Posterior cingulate gyrus (tissue), 11 donors: Measurements from ENCODE around the gene CCL4.
A peak's percentile ranks its signal among the peaks of the same experiment; 100 is the strongest.
"Not testable (repeated sequence)": the region's sequence is repeated elsewhere in the genome, so short reads cannot be mapped to it uniquely, and the experiment has no call there.

ENCODE experiments used
- DNase-seq, 10 donors: peaks; one replicate each; pipeline versions ENCODE4 v3.0.0 to v3.0.0-alpha.2; 2020 to 2021; ENCODE audit warnings: mixed read lengths in 3 of 10
- intact Hi-C: fragments of 100-400 bp; cut with DNase I; formaldehyde crosslinking; loops from one replicate; pipeline ENCODE4 v1.15.1; 2023

CCL4 gene

GRCh38 chr17:36103401-36103975 lies at the start of gene CCL4:
Gene CCL4 (plus strand): TSS chr17:36103827. CDS start chr17:36103906, 79 bp downstream.
- DNase-seq, intact Hi-C loops: not testable (repeated sequence)

GRCh38 chr17:36055171-36055570 lies 48.5 kb upstream of the CCL4 start:
- intact Hi-C loops: no loop called here
- no peak for DNase-seq

- intact Hi-C loops: no loop called here
- DNase-seq: no peak
Measured at GRCh38 chr17:36055921-36056520, 47.6 kb upstream of the CCL4 start.

- intact Hi-C loops: no loop called here
- no peak for DNase-seq
Measured at GRCh38 chr17:36057911-36058310, 45.7 kb upstream of the CCL4 start.

GRCh38 chr17:36059406-36059805 lies 44.2 kb upstream of the CCL4 start:
- intact Hi-C loops: no loop called here
- DNase-seq: no peak

- intact Hi-C loops: no loop called here
- DNase-seq: no peak
Measured at GRCh38 chr17:36060816-36061215, 42.8 kb upstream of the CCL4 start.

- DNase-seq: no peak
- intact Hi-C loops: no loop called here
Measured at GRCh38 chr17:36063786-36064541, 39.7 kb upstream of the CCL4 start, which contains the start of gene CCL18. Gene CCL18 (plus strand): TSS chr17:36064272. CDS start chr17:36064343, 71 bp downstream.

GRCh38 chr17:36066365-36066985 lies 37.2 kb upstream of the CCL4 start:
- intact Hi-C loops: no loop called here
- no peak for DNase-seq

GRCh38 chr17:36068524-36068923 lies 35.1 kb upstream of the CCL4 start:
- intact Hi-C loops: no loop called here

GRCh38 chr17:36069136-36069535 lies 34.5 kb upstream of the CCL4 start:
- DNase-seq: no peak
- intact Hi-C loops: no loop called here

More at GRCh38 chr17:36068524-36068923, 35.1 kb upstream of the CCL4 start:
- no peak for DNase-seq

GRCh38 chr17:36070427-36070826 lies 33.2 kb upstream of the CCL4 start:
- peak in 1 of 10 donors; percentile 61 for DNase-seq
- intact Hi-C loops: no loop called here

- intact Hi-C loops: no loop called here
Measured at GRCh38 chr17:36071751-36072150, 31.9 kb upstream of the CCL4 start.

GRCh38 chr17:36072431-36073121 lies 31.1 kb upstream of the CCL4 start:
- intact Hi-C loops: no loop called here
- DNase-seq: peak in 2 of 10 donors; percentile 46 to 69

More at GRCh38 chr17:36071751-36072150, 31.9 kb upstream of the CCL4 start:
- no peak for DNase-seq

GRCh38 chr17:36074365-36074764 lies 29.3 kb upstream of the CCL4 start:
- intact Hi-C loops: no loop called here
- DNase-seq: no peak

GRCh38 chr17:36081681-36082471 lies 21.8 kb upstream of the CCL4 start:
- intact Hi-C loops, DNase-seq: not testable (repeated sequence)

GRCh38 chr17:36082482-36083120 lies 21.0 kb upstream of the CCL4 start:
- DNase-seq: peak in 1 of 10 donors; percentile 55
- intact Hi-C loops: not testable (repeated sequence)

GRCh38 chr17:36083691-36084090 lies 19.9 kb upstream of the CCL4 start:
- DNase-seq, intact Hi-C loops: not testable (repeated sequence)

- intact Hi-C loops: no loop called here
- DNase-seq: no peak
Measured at GRCh38 chr17:36085765-36086164, 17.9 kb upstream of the CCL4 start.

- intact Hi-C loops: no loop called here
- DNase-seq: no peak
Measured at GRCh38 chr17:36086791-36087190, 16.8 kb upstream of the CCL4 start.
